22Rv1 (cell line): ENCODE results near the gene MRPL58.

Source experiments
- ZFX ChIP-seq: fragments of 450-650 bp; IDR thresholded peaks from 2 replicates; pipeline ENCODE4 v1.6.1; 2017; ENCODE audit warnings: antibody characterized with exemption, borderline replicate concordance
- TF ChIP-seq, protein P1 (sequence below): fragments of 450-650 bp; IDR thresholded peaks from 2 replicates; pipeline ENCODE4 v1.5.1; 2017; ENCODE audit warnings: mild to moderate bottlenecking

DNA sequence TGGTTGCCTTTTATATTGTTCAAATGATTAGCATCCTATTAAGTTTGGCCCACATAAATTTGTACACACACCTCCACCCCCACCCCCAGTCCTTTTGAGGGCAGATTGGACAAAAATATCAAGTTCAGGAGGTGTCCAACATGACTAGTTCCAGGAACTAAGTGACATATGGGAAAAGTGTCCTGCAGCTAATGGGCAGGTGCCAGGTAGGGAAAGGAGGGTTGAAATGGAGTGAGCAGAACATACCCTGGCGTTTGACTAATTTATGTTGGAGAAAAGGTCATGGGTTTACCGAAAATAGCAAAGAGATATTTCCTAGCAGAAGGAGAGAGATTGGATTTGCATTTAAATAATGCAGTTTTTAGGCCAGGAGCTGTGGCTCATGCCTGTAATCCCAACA, 39.5 kb downstream of the MRPL58 start:
- TF ChIP-seq, protein P1, sequence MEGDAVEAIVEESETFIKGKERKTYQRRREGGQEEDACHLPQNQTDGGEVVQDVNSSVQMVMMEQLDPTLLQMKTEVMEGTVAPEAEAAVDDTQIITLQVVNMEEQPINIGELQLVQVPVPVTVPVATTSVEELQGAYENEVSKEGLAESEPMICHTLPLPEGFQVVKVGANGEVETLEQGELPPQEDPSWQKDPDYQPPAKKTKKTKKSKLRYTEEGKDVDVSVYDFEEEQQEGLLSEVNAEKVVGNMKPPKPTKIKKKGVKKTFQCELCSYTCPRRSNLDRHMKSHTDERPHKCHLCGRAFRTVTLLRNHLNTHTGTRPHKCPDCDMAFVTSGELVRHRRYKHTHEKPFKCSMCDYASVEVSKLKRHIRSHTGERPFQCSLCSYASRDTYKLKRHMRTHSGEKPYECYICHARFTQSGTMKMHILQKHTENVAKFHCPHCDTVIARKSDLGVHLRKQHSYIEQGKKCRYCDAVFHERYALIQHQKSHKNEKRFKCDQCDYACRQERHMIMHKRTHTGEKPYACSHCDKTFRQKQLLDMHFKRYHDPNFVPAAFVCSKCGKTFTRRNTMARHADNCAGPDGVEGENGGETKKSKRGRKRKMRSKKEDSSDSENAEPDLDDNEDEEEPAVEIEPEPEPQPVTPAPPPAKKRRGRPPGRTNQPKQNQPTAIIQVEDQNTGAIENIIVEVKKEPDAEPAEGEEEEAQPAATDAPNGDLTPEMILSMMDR = no peak
- TF ChIP-seq ZFX = no peak
